GM19023 (cell line): Measurements from ENCODE around the gene TIMM17B.

ENCODE experiments used
- ATAC-seq: cut with Tn5 transposase; IDR thresholded peaks from one replicate; pipeline ENCODE4 v1.9.1; 2021; ENCODE audit warnings: mild to moderate bottlenecking, moderate library complexity; ENCODE audit not compliant: unreplicated experiment

The TIMM17B gene

DNA sequence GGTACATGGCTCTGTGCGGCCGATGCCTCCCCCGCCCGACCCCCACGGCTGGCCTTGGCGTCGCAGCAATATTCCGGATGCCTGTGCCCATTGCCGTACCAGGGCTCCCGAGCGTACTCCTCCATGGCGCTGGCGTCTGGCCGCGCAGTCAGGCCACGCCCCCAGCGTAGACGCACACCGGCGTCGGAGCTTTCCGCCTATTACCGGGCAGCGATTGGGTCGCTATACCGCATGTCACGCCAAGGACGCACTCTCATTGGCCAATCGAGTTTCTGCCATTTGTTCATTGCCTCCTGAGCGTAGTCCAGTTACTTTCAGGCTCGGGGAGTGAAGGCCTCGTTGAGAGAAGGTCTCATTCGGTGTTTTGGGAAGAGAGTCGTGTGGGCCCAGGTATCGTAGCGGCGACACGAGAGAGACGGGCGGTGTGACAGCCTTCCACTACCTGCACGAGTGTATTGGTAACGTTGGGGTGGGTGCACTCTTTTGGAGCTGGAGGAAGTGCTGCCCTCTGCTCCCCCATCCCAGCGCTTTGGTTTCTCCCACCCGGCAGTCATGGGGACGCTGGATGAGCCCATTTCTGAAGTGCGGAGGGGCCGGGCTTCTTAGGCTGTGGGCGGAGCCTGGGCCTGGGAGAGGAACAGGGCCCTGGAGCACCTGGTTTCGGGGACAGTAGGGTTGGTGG is at the start of gene TIMM17B, which contains the start of gene PQBP1:
Gene TIMM17B, minus strand, starts transcription at position 144 of the 682 bp plus-strand sequence. Its CDS starts 19 bp downstream, at position 125.
Gene PQBP1, plus strand, starts transcription at position 306 of the 682 bp plus-strand sequence. CDS start 580 bp downstream, outside the sequence.
- ATAC-seq, result peak; percentile 87

DNA sequence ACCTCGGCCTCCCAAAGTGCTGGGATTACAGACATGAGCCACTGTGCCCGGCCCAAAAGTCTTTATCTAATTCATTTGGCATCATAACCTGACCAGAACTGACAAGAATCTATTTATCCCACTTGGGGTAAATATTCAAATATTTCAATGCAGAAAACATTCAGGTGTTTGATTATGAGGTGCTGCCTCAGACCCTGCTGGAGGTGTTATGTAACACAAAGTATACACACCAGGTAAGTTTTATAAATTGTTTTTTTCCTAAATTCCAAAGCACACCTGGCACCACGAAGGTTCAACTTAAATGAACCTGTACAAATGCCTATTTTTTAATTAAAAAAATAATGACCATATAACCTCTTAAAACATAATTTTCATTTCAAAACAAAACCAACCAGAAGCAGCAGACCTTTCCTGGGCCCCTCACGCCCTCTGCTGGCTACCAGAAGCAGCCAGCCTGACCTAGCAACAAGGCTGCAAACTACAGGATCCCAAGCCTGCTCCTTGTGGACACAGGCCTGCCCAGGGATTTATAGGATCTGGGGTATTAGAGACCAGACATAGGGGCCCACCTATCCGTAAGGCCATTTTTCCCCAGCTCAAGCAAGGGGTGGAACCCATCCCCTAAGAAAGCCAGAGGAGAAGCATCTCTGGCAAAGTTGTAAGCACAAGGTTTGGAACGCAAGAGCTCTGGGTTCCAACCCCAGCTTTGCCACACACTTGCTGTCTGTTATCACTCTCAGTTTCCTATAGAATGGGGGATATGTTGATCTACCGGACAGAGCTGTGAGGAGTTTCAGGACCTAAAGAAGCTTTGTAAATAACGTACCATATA is 48.2 kb upstream of the TIMM17B start:
- no peak for ATAC-seq

DNA sequence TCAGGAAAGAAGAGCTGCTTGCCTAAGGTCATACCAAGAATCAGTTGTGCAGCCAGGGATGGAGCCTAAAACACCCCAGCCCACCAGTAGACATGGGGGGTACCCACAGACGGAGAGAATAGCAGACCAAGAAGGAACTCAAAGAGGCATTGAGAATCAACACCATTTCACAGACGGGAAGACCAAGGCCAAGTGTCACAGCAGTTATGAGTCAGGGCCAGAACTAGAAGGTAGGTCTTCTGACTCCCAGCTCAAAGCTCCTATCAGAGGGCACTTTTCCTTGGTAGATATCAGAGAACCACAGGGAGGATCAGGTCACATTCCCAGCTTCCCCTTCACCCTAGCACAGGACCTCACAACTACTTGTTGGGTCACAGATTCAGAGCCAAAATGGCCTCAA is 45.3 kb upstream of the TIMM17B start:
- no peak for ATAC-seq

DNA sequence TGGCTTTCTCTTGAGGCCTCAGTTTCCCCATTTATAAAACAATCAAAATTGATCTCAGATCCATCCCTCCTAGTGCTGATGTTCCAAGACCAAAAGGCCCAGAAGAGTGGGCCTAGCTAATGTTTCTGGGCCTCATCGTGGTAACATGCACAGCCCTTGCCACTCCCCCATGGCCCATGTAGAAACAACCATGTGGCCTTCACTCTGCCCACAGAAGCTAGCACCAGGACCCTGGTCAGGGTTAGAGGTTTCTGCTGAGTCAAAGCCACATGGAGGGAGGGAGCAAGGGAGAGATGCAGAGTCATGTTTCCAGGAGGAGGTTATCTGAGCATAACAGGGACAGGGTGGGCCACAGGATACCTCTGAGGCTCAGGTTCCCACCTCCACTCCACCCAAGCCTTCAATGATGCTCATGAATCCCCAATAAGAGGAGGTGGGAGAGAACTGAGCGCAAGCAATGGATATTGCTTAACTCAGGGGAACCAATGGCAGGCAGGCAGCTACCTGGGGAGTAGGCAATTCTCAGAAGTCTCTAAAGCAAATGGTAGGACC is 42.9 kb upstream of the TIMM17B start:
- no peak for ATAC-seq

DNA sequence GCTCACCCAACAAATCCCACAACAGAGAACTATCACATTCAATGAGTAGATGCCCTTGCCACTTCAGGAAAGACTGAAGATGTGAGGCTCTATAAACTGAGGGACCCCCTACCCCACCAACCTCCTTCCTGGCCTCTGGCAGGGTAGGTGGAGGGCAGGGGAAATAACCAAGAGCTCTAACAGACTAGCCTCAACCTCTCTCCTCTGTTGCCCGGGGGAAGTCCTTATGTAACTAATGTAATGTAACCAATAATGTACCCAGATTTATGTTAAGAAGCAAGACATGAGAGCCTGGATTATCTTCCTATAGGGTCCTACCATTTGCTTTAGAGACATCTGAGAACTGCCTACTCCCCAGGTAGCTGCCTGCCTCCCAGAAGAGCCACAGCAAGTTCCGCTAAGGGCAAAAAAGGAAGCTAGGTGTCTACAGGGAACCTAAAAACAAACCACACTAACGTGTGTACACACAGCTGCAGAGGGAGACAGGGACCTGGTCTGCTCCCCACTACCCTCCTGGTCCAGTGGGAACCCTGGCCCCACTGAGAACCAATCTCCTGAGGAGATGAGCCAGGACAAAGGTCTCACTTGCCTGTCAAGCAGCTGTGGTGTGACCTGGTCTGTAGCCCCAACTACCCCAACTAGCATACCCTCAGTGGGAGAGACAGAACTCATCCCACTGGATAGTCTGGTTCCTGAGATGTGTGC is 42.1 kb upstream of the TIMM17B start:
- no peak for ATAC-seq

DNA sequence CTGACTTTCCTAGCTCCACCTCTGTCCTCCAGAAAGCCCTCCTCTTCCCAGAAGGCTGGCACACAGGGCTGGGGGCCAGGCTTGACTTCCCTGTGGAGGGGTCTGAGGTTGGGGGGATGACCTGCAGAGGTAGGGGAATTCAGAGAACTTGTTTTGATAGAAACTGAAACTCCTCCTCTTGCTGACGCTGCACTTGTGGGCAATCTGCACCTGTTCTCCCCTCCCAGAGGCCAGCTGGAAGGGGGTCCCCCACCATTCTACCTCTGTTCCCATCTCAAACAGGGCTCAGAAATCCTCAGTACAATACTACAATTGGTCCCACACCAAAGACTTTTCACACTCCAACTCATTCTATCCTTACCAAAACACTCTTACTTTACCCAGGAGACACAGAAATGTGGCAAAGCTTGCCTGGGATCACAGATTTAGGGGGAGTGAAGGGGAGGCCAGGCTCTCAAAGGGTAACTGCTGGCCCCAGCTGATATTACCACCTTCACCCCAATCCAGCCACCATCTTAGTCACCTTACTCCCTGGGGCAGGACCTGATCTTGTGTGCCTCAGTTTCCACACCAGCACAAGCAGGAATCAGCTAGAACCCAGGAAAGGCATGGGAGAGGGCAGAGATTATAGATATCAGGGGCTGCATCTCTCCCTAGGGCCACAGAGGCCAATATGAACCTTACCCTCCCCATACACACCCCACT is 41.3 kb upstream of the TIMM17B start:
- ATAC-seq, result peak; percentile 56

DNA sequence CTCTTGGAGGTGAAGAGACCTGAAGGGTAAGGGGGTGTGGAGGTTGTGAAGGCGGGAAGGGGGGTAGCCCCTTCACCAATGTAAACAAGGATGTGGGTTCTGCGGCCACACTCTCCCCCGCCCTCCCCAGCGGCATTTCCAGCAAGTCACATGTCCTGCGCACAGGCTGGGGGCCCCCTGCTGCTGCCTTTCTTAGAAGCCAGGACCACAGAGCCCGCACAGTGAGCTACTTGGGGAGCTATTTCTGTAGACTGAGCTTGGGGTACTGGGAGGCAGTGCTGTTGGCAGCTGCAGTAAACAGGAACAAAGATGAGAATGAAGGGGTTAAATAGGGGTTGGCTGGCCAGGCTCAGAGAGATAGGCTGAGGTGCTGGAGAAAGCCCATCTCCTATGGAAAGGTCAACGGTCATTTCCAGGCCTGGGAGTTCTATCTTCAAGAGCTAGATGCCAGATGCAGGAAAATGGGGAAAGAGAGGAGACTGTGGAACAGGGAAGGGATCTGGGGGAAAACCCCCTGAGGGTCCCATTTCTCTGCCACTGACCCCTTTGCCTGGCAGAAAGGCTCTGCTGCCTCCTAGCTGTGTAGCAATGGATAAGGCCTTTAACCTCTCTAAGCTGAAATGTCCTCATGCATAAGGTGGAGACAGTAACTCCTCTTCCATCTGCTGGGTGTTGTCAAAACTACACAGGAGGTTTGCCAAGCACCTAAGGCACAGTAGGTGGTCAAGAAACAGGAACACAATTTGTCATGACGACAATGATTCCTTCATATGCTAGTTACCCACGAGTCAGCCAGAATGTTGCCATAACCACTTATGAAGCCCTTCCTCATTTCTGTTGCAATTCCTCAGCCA is 39.7 kb upstream of the TIMM17B start:
- peak; percentile 57 for ATAC-seq

DNA sequence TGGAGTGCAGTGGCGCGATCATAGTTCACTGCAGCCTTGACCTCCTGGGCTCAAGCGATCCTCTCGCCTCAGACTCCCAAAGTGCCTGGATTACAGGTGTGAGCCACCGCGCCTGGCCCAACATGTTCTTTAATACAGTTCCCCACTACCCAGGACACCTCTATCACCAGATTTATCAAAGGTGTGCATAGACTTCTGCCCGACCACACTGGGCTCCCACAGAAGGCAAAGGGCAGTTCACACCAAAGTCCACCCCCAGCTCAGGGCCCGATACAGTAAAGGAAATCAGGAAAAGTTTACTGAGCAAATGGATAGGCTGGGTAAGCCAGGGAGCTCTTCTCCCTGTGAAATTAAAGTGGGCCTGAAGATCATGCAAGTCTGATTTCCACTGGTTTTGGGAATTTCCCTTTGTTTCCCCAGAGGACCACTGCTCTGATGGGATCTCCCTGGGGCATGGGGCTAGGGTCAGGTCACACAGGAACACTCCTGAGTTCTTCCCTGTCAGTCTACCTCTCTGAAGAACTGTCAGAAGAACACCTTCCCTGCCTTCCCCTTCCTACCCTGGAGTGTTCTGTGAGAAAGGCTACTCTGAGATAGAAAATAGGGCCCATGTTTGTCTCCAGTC is 39.0 kb upstream of the TIMM17B start:
- peak; percentile 1 for ATAC-seq

DNA sequence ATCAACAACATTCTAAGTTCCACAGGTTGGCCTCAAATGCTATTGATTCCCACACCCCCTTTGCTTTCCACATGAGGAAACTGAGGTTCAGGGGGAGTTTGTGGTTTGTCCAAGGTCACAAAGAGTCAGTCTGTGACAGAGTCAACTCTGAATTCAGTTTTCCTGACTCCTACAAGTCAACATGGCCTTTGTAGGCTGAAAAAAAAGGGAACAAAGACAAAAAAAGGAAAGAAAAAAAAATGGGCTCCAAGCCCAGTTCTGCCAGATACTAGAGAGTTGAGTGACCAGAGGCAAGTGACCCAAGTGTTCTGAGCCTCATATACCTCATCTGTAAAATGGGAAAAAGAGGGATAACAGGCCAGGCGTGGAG is 37.7 kb upstream of the TIMM17B start:
- ATAC-seq, result no peak

DNA sequence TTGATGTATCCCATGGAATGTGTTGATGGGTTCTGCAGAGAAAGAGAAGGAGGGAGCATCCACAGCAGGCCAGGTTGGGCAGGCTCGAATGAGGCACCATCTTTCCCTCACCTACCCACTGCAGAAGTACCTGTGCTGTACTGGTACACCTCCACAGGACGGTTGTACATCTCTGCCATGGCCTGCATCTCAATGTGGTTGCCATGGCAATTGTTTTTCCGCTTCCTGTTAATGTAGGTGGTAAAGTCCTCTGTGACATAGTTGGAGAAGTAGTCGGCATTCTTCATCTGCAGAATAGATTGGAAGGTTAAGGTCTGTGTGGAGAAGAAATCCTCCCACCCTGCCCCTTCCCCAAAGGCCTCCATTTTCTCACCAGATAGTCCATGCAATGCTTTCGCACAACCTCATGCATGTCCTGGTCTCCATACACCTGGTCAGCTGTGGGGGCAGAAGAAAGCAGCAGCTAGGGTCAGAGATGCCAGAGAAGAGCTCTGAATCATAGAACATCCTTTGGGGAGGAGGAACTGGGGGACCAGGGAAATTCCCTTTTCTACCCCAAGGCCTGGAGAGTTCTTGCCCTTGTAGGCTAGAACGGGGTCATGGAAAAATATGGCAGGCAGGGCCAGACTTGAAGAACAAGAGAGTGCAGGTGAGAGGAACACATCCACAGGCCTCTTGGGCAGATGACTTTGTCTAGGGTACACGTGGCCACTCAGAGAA is 37.2 kb upstream of the TIMM17B start:
- ATAC-seq, result no peak

DNA sequence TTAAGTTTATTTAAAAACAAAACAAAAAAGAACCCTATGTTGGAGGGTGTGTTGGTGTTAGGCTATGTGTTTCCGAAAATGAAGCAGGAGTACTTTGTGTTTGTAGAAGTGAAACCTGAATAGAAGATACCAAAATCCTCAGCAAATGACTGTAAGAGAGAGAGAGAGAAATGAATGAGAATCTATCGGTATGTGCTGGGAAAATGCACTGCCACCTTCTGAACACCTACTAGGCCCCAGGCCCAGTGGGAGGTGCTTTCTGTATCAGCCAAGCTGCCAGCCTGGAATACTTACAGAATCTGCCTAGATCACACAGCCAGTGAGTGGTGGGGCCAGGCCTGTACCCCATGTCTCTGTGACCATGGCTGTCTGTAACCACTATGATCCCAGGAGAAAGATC is 36.2 kb upstream of the TIMM17B start:
- no peak for ATAC-seq

DNA sequence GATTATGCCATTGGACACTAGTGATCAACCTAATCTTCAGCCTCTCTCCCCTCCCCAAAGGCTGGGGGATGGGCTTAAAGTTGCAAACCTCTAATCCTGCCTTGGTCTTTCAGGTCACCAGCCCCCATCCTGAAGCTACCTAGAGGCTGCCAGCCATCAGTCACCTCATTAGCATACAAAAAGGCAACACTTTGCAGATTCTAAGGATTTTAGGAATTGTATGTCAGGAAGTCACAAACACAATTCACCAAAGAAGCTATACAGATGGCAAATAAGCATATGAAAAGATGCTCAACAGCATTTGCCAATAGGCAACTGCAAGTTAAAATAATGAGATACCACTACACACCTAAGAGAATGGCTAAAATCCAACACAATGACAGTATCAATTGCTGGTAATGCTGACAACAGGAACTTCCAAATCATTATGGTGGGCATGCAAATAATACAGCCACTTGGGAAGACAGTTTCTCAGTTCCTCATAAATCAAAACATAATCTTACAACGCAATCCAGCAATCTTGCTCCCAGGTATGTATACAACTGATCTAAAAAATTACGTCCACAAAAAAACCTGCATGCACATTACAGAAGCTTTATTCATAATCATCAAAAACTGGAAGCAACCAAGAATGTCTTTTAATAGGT is 30.3 kb upstream of the TIMM17B start:
- ATAC-seq, result no peak

DNA sequence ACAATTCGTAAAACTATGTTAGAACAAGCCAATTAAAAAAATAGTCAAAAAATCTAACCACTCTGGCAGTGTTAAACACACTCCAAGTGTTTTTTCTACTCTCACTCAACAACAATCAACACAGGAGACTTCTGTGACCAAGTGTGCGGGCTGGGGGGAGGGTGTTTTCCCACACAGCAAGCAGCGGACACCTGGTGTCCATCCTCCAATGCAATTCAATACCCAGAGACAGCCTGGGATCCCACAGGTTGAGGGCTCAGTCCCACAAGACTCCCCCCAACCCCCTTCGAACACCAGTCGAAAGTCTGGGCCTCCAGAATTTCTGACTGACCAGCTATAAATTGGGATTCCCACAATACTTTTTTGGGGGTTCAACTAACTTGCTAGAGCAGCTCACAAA is 29.6 kb upstream of the TIMM17B start:
- no peak for ATAC-seq

DNA sequence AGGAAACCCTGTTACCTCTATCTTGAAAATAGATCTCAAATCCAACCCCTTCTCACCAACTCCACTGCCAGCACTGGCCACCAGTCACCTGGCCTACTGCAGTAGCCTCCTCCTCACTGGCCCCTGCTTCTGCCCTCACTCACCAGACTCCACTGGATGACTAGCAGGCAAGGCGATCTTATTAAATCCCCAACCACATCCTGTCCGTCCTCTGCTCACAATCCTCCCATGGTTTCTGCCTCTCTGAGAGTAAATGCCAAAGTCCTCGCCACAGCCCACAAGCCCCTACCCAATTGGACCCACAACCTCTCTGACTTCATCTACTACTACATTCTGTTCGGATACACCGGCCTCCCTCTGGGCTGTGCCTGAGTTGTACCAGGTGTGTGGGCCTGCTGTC is 26.7 kb upstream of the TIMM17B start:
- ATAC-seq, result no peak

DNA sequence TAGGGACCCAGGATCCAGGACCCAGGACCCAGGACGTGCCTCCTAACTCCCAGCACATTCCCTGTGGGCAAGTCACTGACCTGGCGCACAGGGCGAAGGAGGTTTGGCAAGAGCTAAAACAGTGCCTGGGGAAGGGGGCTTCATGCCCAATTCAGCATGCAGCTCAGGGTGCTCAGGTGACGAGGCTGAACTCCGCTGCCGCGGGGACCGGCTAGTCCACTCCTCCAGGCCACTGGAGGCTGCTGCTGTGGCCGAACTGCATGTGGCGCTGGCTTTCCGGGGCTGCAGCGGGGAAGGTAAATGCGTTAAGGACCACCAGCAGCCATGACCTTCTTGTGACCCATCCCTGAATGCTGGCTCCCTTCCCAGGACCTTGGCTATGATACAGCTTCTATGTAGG is 26.2 kb upstream of the TIMM17B start:
- ATAC-seq, result no peak

DNA sequence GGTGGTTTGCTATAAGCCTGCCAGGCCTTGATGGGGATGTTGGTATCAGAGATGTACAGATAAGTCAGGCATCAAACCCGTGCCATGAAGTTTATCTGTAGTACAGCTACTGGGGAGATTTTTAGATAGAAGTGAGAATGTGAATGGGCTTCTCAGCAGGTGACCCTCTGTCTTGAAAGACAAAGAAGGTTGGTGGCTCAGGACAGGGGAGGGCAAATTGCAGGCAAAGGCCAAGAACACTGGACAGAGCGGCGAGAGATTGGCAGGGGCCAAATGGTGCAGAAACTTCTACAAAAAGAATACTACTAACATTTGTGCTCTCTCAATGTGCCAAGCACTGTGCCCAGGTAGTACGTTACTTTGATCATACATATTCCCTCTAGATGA is 23.1 kb upstream of the TIMM17B start:
- ATAC-seq, result no peak

DNA sequence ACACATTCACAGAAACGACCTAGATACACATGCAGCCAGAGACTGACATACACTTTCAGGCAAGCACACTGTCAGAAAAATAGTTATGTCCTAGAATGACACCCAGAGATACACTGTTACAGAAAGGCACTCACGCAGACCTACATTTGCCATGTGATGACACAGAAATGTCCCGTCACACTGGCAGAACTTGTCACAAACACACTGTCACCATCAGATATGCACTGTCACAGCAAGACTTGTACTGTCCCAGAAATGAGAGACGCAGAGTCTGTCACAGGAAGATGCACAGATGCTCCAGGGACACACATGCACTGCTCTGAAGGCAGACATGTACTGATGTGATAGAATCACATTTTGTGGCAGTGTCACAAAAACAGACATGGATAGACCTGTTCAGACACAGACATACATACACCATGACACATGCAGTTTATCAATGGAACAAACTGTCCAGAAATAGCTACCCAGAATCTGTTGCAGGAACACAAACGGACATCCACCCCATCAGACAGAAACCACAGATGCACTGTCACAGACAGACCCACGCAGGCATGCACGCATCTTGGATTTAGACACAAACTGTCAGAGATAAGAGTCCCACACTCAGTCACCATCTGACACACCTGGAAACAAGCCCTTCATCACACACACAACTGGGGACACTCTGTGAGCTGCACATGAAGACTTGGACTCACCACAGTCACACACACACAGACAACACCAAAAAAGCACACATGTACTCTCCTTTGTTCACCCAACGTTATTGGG is 22.6 kb upstream of the TIMM17B start:
- ATAC-seq, result no peak
